Neural progenitor cell (in vitro differentiated cells): ENCODE results near the gene KLHL42.

Source experiments
- CTCF ChIP-seq: fragments of 200-600 bp; sonication (generic); IDR thresholded peaks from 2 replicates; pipeline ENCODE4 v1.5.1; 2017; ENCODE audit warnings: antibody characterized with exemption, mild to moderate bottlenecking
- EZH2 ChIP-seq: fragments of 200-600 bp; sonication (generic); IDR thresholded peaks from 2 replicates; pipeline ENCODE4 v1.6.1; 2017; ENCODE audit warnings: antibody characterized with exemption, mild to moderate bottlenecking, moderate library complexity
- EZH2phosphoT487 ChIP-seq: fragments of 200-600 bp; sonication (generic); IDR thresholded peaks from 2 replicates; pipeline ENCODE4 v1.6.1; 2017; ENCODE audit warnings: antibody characterized with exemption

- TF ChIP-seq CTCF = no peak
- no peak for TF ChIP-seq EZH2
- TF ChIP-seq EZH2phosphoT487 = no peak
These were observed 7.5 kb upstream of the KLHL42 start for GRCh38 chr12:27772328-27773049.
